NCI-H187 (cell line): Measurements from ENCODE around the gene ELL2.
"Not testable (repeated sequence)": the region's sequence is repeated elsewhere in the genome, so short reads cannot be mapped to it uniquely, and the experiment has no call there.

ENCODE experiments used
- DNase-seq, 2 experiments: peaks; one replicate each; lab custom pipeline; 2025; lab: John Stamatoyannopoulos, UW

The ELL2 gene

GRCh38 chr5:95859661-95860060 is 102.0 kb downstream of the ELL2 start:
- DNase-seq, result no peak

DNA sequence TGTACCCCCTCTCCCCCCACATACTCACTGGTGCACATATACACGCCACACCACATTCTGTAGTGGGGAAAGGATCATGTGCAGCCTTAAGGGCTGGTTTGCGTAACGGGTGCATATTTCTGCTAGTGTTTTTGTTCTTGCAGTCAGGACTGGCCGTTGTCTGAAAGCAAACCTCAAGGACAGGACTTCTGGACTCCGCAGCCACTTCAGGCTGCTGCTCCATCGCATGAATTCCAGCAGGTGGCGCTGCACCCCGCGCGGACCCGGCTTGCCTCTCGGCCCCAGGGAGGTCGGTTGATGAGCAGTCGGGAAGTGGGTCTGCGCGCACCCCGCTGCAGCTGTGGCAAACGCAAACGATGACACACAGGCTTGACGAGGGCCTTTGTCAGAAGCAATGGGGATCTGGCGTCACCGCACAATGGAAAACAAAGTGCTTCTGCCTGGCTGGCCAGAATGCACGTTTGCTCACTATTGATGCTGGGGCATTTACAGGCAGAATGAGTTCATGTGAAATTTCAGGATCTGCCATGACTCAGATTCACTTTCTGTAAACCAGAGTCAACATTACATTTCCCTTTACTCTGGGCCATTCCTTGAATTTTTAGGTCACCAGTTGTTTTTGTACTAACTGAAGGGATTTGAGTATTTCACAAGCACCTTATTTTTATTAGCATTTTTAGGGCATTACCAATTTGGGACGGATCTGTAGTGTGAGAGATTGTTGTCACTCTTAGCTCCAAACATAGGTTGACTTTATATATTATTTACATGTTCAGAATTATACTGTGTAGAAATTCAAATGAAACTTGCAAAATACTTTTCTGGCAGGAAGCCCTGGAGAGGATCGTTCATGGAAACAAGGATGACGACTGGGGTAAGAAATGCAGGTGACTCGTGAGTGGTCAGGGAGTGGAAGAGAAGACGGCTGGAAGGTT is 102.7 kb downstream of the ELL2 start:
- DNase-seq, result peak; percentile 11 to 16

- no peak for DNase-seq
Observed at GRCh38 chr5:95858023-95858461, 103.6 kb downstream of the ELL2 start.

DNA sequence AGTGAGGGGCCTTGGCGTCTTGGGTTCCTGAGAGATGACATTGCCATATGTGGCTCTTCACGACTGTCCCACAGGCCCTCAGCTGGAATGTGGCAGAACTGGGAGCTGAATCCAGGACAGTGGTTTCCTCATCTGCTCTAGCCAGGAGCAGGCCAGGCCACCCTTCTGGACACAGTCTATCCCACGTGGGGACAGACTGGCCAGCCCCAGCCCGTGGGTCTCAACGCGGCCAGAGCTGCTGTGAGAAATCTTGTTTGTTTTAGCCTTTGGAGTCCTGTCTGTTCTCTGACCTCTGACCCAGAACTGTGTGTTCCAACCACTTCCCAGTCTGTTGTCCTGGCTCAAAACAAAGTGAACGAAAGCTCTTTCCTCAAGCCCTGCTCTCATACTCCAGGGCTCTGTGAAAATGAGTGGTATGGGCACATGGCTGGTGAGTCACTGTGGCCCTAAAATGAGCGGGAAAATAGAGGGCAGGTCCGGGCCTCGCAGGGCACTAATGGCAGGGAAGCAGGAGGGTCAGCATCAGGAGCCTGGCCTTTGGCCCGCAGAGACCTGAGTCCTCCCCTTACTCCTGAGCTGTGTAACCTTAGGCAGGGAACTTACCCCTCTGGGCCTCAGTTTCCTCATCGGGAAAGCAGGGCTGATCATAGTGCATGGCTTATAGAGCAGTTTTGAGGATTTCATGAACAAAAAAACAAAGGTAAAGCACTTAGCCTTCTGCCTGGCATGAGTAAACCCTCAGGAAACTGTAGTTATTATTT is 104.3 kb downstream of the ELL2 start:
- no peak for DNase-seq

GRCh38 chr5:95856501-95856981 is 105.1 kb downstream of the ELL2 start:
- DNase-seq, result no peak

DNA sequence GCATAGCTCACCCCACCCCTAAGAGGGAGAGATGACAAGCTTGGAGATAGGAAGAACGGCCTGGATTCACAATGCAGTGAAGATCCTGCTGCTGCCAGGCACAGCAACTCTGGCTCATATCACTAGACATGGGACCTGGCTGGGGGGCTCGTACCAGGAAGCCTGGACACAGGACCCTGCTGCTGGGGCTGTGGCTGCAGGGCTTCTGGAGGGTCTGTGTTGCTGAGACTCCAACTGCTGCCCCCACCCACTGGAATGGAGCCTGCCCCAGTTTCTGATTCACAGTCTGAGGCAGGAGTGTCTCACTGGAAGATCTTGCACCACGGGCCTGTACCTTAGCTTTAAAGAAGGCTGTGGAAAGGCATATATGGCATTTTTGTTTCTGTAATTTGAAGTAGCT is 108.2 kb downstream of the ELL2 start:
- DNase-seq, result no peak

DNA sequence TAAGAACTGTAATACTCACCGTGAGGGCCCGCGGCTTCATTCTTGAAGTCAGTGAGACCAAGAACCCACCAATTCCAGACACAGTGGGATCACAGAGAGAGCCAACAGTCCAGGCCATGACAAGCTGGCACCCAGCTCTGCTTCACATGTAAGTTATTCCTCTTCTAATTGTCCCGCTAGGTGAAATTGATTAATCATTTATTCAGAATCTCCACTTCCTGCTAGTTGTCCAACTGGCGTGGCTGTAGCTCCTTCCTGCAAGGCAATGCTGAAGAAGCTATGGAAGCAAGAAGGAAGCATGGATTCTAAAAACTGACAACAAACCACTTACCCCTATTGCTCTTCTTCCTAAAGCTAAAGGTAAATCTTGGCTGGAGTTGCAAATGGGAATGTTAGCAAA is 109.1 kb downstream of the ELL2 start:
- no peak for DNase-seq

GRCh38 chr5:95851141-95851540 is 110.5 kb downstream of the ELL2 start:
- not testable (repeated sequence) for DNase-seq

DNA sequence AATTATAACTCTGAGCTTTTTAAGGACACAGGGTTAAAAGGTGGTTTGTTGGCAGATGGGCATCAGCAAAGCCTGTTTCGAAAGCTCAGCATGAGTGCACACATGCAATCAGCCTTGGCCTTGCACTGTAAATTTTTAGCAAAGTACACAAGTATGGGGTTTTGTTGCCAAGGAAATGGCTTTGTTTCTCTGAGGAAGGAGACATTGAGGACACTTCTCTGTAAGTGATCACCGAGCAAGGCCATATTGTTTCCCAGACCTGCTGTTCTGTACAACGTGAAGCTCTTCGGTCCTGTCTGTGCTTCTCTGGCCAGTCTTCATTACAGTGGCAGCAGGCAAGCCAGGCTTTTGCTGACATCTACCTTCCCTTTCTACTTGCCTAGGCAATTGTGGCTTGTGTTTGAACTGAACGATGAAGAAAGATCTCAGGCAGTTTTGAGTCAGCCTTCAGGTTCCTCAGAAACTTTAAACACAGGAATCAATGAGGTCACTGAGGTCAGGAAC is 111.2 kb downstream of the ELL2 start:
- DNase-seq, result no peak

DNA sequence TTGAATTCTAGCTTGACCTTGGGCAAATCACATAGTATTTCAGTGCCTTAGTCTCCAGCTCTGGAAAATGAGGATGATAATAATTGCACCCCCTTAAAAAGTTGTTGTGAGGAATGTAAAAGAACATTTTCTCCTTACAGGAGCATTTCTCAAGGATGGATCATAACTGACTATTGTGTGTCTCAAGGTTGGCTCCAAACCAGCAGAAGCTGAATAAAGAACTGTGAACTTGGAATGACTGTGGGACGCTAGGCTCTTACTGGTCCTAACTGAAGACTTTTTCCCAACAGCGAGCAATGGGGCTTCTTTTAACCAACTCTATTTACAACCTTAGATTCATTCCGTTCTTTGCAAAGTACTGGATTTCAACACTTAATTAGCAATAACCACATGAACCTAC is 113.0 kb downstream of the ELL2 start:
- no peak for DNase-seq

DNA sequence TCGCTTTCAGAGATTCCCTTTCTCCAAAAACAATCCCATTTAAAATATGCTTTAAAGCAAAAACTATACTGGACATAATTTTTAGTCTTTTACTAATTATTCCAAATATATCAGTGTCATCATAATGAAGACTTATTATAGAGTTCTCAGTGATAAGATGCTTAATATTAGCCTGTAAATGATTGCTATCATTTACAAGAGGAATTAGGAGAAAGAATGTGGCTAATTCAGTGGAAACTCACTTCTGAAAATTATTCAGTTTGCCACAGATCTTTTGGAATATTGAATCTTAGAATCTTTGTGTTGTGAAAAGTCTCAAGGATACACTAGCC is 114.4 kb downstream of the ELL2 start:
- DNase-seq, result no peak

GRCh38 chr5:95846554-95847260 is 114.9 kb downstream of the ELL2 start:
- peak in 1 of 2 experiments; percentile 28 for DNase-seq

DNA sequence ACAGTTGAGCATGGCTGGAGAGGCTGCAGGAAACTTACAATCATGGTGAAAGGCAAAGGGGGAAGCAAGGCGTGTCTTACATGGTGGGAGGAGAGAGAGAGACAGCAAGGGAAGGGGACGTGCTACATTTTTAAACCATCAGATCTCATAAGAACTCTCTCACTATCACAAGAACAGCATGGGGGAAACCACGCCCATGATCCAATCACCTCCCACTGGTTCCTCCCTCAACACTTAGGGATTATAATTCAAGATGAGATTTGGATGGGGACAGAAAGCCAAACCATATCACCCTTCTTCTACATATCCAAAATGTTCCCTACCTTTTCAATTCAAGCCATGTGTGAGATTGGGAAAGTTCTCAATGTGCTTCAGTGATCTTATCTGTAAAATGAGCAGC is 116.3 kb downstream of the ELL2 start:
- DNase-seq, result no peak

DNA sequence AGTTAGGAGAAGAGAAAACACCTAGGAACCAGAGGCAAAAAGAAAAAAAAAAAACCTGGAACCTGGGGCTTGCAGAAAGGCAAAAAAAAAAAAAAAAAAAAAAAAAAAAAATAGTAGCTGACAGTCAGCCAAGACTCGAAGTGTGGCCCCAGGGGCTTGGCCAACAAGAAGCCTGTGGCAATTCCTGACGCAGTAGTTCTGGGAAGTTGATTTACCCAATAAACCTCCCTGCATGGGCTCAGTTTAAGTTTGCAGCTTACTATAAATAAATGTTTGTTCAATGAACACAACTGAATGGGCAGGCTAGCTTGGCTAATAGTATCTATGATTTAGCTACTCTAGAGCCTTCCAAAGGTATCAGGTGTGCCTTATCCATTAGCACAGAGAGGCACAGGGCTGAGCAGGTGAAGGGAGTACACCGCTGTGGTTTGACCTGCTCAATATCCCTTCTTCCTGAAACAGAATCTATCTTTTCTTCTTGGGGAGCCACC is 117.9 kb downstream of the ELL2 start:
- no peak for DNase-seq

- no peak for DNase-seq
Observed at GRCh38 chr5:95842854-95843544, 118.7 kb downstream of the ELL2 start.

GRCh38 chr5:95841914-95842812 is 119.5 kb downstream of the ELL2 start:
- no peak for DNase-seq

- no peak for DNase-seq
Observed at GRCh38 chr5:95840956-95841705, 120.5 kb downstream of the ELL2 start.

DNA sequence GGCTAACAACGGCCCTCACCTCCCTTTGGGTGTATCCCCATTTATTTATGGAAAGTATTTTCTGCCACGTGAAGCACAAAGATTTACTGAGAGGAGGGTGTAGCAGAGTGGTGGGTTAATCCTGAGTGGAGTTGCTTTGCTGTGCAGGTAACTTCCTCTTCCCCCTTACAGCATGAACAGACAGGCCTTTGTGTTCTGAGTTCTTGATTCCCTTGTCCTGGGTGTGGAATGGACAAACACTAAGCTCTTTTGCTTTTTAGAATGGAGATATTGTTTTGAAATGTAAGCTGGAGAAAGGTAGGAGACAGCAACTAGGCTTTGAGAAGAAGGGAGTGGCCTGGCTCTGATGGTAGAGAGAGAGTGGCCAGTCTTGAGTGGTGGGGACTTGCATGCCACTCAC is 122.0 kb downstream of the ELL2 start:
- DNase-seq, result no peak

GRCh38 chr5:95838556-95838955 is 123.1 kb downstream of the ELL2 start:
- DNase-seq, result no peak
